Measurements from ENCODE around the gene CCDC80. TPM values are rescaled to one million over a fixed set of nuclear protein-coding genes. Genes with fewer than 3 reads are reported as not detected.

CCDC80 gene
- total and polyA plus RNA-seq, 7 experiments from 2014 or later = 0.05 to 0.12 (median 0.08) TPM; not detected in 4

GRCh38 chr3:112639455-112640225, 1.3 kb downstream of the CCDC80 start:
- H3K9me3 Mint-ChIP-seq = no peaks in the 10 kb centered on the region
- H3K36me3 Mint-ChIP-seq = peaks cover 0 to 1% (median 0%) of the 10 kb centered on the region in 5 donors
- no peak for ATAC-seq
- DNase-seq = no peak
- intact Hi-C loops (cut with micrococcal nuclease) = loop anchor here in 1 of 2 donors (5.0 kb wide), 2 partner anchors 58 to 398 kb away; no protein-coding TSS in a partner anchor
- Histone ChIP-seq H3K9me3 (ENCODE audit: control insufficient read depth in 2 of 3, low read length in 3 of 3) (no peaks in the 10 kb centered on the region), H3K4me3 (ENCODE audit: low read length) (no peak overlapping the region), H3K27ac (ENCODE audit: low read depth, low read length) (no peak overlapping the region), H3K27me3 (ENCODE audit: control insufficient read depth in 2 of 2, insufficient read depth in 2 of 2, low read length in 2 of 2) (no peaks in the 10 kb centered on the region), H3K36me3 (ENCODE audit: control insufficient read depth in 2 of 3, insufficient read depth in 3 of 3, low read length in 3 of 3) (no peaks in the 10 kb centered on the region), H3K4me1 (ENCODE audit: control insufficient read depth in 2 of 2, insufficient read depth in 2 of 2, low read length in 2 of 2) (peaks cover 0 to 14% of the 10 kb centered on the region in 2 donors)
- no peak overlapping the region for H3K4me3 Mint-ChIP-seq
- H3K27ac Mint-ChIP-seq = no peak overlapping the region
- peaks cover 7 to 27% (median 9%) of the 10 kb centered on the region in 7 donors for H3K4me1 Mint-ChIP-seq
- peaks cover 0 to 10% (median 6%) of the 10 kb centered on the region in 5 donors for H3K27me3 Mint-ChIP-seq
- ChIA-PET POLR2A (no interaction called here), CTCF (interaction anchor here (0.7 to 1.1 kb wide), 2 partner anchors 13 to 649 kb away, joined by 3 to 5 read pairs; no protein-coding TSS in a partner anchor)

DNA sequence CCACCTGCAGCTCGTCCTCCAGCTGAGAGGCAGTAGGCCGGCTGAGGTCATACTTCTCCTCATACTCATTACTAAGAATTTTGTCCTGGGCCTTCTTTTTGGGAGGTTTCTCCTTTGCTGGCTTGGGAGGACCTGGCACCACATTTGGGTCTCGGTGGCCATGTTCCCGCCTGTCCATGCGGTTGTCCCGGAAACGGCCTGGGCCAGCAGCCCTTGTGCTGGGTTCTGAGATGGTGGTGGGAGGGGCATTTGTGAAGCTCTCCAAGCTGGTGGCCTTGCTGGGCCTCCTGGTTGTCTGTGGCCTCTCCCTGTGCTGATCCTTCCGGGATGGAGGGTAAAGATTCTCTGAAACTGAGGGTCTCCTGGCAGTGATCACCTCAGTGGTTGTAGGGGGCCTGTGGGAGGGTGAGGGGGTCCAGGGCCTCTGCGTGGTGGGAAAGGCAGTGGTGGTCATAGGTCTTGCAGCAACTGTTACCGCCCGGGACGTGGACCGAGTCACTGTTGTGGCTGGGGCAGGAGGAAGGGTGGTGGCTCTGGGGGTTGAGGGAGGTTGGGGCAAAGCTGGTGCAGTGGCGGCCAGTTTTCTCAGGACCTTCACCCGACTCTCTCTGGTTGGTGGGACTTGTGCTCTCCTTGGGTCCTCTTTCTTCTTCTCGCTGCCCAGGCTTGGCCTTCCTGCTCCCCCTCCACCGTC, 2.5 kb downstream of the CCDC80 start:
- CTCF ChIA-PET = interaction anchor here (1.1 to 1.9 kb wide), 3 partner anchors 341 to 650 kb away, joined by 5 to 6 read pairs (median 6); no protein-coding TSS in a partner anchor
- peaks cover 0 to 10% (median 6%) of the 10 kb centered on the region in 5 donors for H3K27me3 Mint-ChIP-seq
- peaks cover 5 to 17% (median 8%) of the 10 kb centered on the region in 7 donors for H3K4me1 Mint-ChIP-seq
- no peak for DNase-seq
- Histone ChIP-seq H3K9me3 (ENCODE audit: control insufficient read depth in 2 of 3, low read length in 3 of 3) (no peaks in the 10 kb centered on the region), H3K4me1 (ENCODE audit: control insufficient read depth in 2 of 2, insufficient read depth in 2 of 2, low read length in 2 of 2) (peaks cover 0 to 5% of the 10 kb centered on the region in 2 donors), H3K4me3 (ENCODE audit: low read length) (no peak overlapping the region), H3K27me3 (ENCODE audit: control insufficient read depth in 2 of 2, insufficient read depth in 2 of 2, low read length in 2 of 2) (no peaks in the 10 kb centered on the region), H3K27ac (ENCODE audit: low read depth, low read length) (no peak overlapping the region), H3K36me3 (ENCODE audit: control insufficient read depth in 2 of 3, insufficient read depth in 3 of 3, low read length in 3 of 3) (no peaks in the 10 kb centered on the region)
- no peak overlapping the region for H3K4me3 Mint-ChIP-seq
- no peak overlapping the region for H3K27ac Mint-ChIP-seq
- POLR2A ChIA-PET = no interaction called here
- no peaks in the 10 kb centered on the region for H3K9me3 Mint-ChIP-seq
- H3K36me3 Mint-ChIP-seq = no peaks in the 10 kb centered on the region
- ATAC-seq = no peak
- intact Hi-C loops (cut with micrococcal nuclease) = no loop called here

GRCh38 chr3:112637700-112638099, 3.2 kb downstream of the CCDC80 start:
- no peaks in the 10 kb centered on the region for H3K9me3 Mint-ChIP-seq
- no peaks in the 10 kb centered on the region for H3K36me3 Mint-ChIP-seq
- H3K4me1 Mint-ChIP-seq = peaks cover 0 to 9% (median 0%) of the 10 kb centered on the region in 7 donors
- no peaks in the 10 kb centered on the region for H3K9me3 ChIP-seq (ENCODE audit: control insufficient read depth in 2 of 3, low read length in 3 of 3)
- no peak overlapping the region for H3K4me3 Mint-ChIP-seq
- POLR2A ChIA-PET = no interaction called here
- H3K4me3 ChIP-seq (ENCODE audit: low read length) = no peak overlapping the region
- H3K4me1 ChIP-seq (ENCODE audit: control insufficient read depth in 2 of 2, insufficient read depth in 2 of 2, low read length in 2 of 2) = no peaks in the 10 kb centered on the region
- no peak for DNase-seq
- no peaks in the 10 kb centered on the region for H3K27me3 ChIP-seq (ENCODE audit: control insufficient read depth in 2 of 2, insufficient read depth in 2 of 2, low read length in 2 of 2)
- CTCF ChIA-PET = interaction anchor here (1.9 kb wide), 2 partner anchors 342 to 651 kb away, joined by 6 read pairs; no protein-coding TSS in a partner anchor
- H3K27me3 Mint-ChIP-seq = peaks cover 0 to 9% (median 6%) of the 10 kb centered on the region in 5 donors
- intact Hi-C loops (cut with micrococcal nuclease) = no loop called here
- no peak overlapping the region for H3K27ac ChIP-seq (ENCODE audit: low read depth, low read length)
- no peak for ATAC-seq
- no peaks in the 10 kb centered on the region for H3K36me3 ChIP-seq (ENCODE audit: control insufficient read depth in 2 of 3, insufficient read depth in 3 of 3, low read length in 3 of 3)
- H3K27ac Mint-ChIP-seq = no peak overlapping the region

GRCh38 chr3:112635674-112636073, 5.3 kb downstream of the CCDC80 start:
- intact Hi-C loops (cut with micrococcal nuclease) = no loop called here
- ChIA-PET POLR2A (no interaction called here), CTCF (interaction anchor here (0.7 kb wide), 1 partner anchor 653 kb away, joined by 3 read pairs; no protein-coding TSS in a partner anchor)
- DNase-seq (no peak), ATAC-seq (no peak)
- H3K9me3 Mint-ChIP-seq = no peaks in the 10 kb centered on the region
- H3K27ac Mint-ChIP-seq = no peak overlapping the region
- no peak overlapping the region for H3K4me3 ChIP-seq (ENCODE audit: low read length)
- no peaks in the 10 kb centered on the region for H3K36me3 Mint-ChIP-seq
- H3K4me1 ChIP-seq (ENCODE audit: control insufficient read depth in 2 of 2, insufficient read depth in 2 of 2, low read length in 2 of 2) = no peaks in the 10 kb centered on the region
- H3K27me3 Mint-ChIP-seq = peaks cover 0 to 8% (median 0%) of the 10 kb centered on the region in 5 donors
- peaks cover 0 to 8% (median 0%) of the 10 kb centered on the region in 7 donors for H3K4me1 Mint-ChIP-seq
- no peak overlapping the region for H3K4me3 Mint-ChIP-seq
- H3K27ac ChIP-seq (ENCODE audit: low read depth, low read length) = no peak overlapping the region
- H3K9me3 ChIP-seq (ENCODE audit: control insufficient read depth in 2 of 3, low read length in 3 of 3) = no peaks in the 10 kb centered on the region
- no peaks in the 10 kb centered on the region for H3K36me3 ChIP-seq (ENCODE audit: control insufficient read depth in 2 of 3, insufficient read depth in 3 of 3, low read length in 3 of 3)
- H3K27me3 ChIP-seq (ENCODE audit: control insufficient read depth in 2 of 2, insufficient read depth in 2 of 2, low read length in 2 of 2) = no peaks in the 10 kb centered on the region

DNA sequence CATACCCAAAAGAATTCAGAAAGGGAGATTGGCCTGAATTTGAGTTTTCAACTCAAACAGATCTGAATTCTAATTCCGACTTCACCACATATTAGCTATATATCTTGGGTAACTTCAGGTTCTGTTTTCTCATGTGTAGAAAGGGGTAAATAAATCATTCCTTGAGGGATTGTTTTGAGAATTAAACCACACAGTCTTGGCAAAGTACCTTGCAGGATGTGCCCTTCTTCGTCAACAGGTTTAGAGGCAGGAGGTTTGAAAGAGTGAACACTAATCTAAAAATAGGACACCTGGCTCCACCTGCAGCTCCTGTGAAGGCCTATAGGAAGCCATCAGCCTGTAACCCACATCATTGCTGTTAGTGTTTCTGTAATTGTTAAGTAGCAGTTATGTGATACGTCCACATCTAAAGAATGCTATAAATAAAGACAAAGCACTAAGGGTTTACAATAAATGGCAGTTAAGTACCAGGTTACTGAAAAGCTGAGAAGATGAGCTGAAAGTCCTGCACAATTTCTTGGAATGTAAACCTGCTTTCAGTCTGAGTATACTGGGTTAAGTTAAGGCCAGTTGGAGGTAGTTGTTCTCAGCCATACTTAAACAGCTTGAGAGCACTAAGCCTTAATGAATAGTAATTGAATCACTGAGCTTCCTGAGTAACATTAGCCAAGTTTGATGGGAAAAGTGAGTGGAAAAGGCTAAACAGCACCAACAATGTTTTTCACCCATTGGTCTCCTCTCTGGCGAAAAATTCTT, 6.0 kb downstream of the CCDC80 start:
- Histone ChIP-seq H3K27me3 (ENCODE audit: control insufficient read depth in 2 of 2, insufficient read depth in 2 of 2, low read length in 2 of 2) (no peaks in the 10 kb centered on the region), H3K4me3 (ENCODE audit: low read length) (no peak overlapping the region), H3K27ac (ENCODE audit: low read depth, low read length) (no peak overlapping the region), H3K36me3 (ENCODE audit: control insufficient read depth in 2 of 3, insufficient read depth in 3 of 3, low read length in 3 of 3) (no peaks in the 10 kb centered on the region), H3K9me3 (ENCODE audit: control insufficient read depth in 2 of 3, low read length in 3 of 3) (no peaks in the 10 kb centered on the region), H3K4me1 (ENCODE audit: control insufficient read depth in 2 of 2, insufficient read depth in 2 of 2, low read length in 2 of 2) (no peaks in the 10 kb centered on the region)
- DNase-seq (no peak), ATAC-seq (no peak)
- POLR2A ChIA-PET = interaction anchor here (0.6 kb wide), 1 partner anchor 17 kb away, joined by 3 read pairs; no protein-coding TSS in a partner anchor
- Mint-ChIP-seq H3K27ac (no peak overlapping the region), H3K27me3 (peaks cover 0 to 8% (median 0%) of the 10 kb centered on the region in 5 donors), H3K4me1 (peaks cover 0 to 8% (median 0%) of the 10 kb centered on the region in 7 donors), H3K36me3 (no peaks in the 10 kb centered on the region), H3K4me3 (no peak overlapping the region), H3K9me3 (no peaks in the 10 kb centered on the region)
- intact Hi-C loops (cut with micrococcal nuclease) = no loop called here
- CTCF ChIA-PET = interaction anchor here (0.7 kb wide), 1 partner anchor 653 kb away, joined by 3 read pairs; no protein-coding TSS in a partner anchor

DNA sequence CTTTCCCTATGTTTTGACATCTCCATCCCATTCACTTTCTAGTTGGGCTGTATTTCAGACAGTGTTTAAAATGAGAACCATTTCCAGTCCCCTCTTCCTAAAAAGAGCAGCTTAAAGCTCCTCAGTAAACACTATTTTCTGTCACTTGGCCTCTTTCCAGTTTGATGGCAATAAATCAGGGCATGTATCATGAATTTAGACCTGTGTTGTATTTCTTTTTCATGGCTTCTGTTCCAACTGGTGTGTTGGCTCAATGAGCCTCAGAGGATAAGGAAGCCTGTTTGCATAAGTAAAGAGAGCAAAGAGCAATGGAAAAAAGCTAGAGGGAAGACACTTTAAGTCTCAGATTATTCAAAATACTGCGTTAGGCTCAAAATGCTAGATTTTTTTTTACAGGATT, 7.2 kb downstream of the CCDC80 start:
- no peak overlapping the region for H3K27ac Mint-ChIP-seq
- H3K36me3 Mint-ChIP-seq = no peaks in the 10 kb centered on the region
- Histone ChIP-seq H3K27me3 (ENCODE audit: control insufficient read depth in 2 of 2, insufficient read depth in 2 of 2, low read length in 2 of 2) (no peaks in the 10 kb centered on the region), H3K27ac (ENCODE audit: low read depth, low read length) (no peak overlapping the region), H3K36me3 (ENCODE audit: control insufficient read depth in 2 of 3, insufficient read depth in 3 of 3, low read length in 3 of 3) (no peaks in the 10 kb centered on the region), H3K4me3 (ENCODE audit: low read length) (no peak overlapping the region), H3K9me3 (ENCODE audit: control insufficient read depth in 2 of 3, low read length in 3 of 3) (no peaks in the 10 kb centered on the region), H3K4me1 (ENCODE audit: control insufficient read depth in 2 of 2, insufficient read depth in 2 of 2, low read length in 2 of 2) (no peaks in the 10 kb centered on the region)
- H3K4me3 Mint-ChIP-seq = no peak overlapping the region
- CTCF ChIA-PET = no interaction called here
- ATAC-seq (no peak), DNase-seq (no peak)
- intact Hi-C loops (cut with micrococcal nuclease) = no loop called here
- POLR2A ChIA-PET = no interaction called here
- H3K9me3 Mint-ChIP-seq = no peaks in the 10 kb centered on the region
- H3K4me1 Mint-ChIP-seq = peaks cover 0 to 13% (median 0%) of the 10 kb centered on the region in 7 donors
- peaks cover 0 to 8% (median 0%) of the 10 kb centered on the region in 5 donors for H3K27me3 Mint-ChIP-seq

All from naive thymus-derived CD4-positive, alpha-beta T cell (primary cell).